ENCODE data around the gene BOD1.

DNA sequence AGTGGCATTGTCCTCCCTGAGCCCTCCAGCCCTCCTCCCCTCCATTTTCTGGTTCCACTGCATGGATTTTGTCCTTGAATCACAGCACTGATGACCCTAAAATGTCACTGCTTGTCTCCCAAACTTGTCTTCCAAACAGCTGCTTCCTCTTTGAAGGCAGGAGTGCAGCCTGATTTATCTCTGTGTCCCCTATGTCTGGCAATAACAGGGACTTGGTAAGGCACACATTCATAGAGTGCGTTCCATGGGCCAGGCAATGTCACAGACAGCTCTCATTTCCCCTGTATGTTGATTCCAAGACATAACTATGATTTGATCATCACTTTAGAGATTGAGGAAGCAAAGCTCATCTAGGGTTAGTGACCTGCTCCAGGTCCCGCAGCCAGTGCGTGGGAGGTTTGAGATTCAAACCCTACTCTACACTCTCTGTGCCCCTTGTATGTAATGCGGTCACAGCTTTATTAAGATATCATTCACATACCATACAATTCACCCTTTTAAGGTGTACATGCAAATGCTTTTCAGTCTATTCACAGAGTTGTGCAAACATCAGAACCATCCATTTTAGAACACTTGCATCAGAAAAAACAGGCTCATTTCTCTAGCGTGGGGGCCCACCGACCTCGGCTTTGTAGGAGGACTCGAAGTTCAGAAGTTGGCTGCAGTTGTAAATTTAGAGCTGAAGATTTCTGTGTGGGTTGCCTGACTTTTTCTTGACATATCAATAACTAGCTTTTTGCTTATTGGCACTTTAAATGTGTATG, 28.4 kb upstream of the BOD1 start:
- TF ChIP-seq, protein P1, sequence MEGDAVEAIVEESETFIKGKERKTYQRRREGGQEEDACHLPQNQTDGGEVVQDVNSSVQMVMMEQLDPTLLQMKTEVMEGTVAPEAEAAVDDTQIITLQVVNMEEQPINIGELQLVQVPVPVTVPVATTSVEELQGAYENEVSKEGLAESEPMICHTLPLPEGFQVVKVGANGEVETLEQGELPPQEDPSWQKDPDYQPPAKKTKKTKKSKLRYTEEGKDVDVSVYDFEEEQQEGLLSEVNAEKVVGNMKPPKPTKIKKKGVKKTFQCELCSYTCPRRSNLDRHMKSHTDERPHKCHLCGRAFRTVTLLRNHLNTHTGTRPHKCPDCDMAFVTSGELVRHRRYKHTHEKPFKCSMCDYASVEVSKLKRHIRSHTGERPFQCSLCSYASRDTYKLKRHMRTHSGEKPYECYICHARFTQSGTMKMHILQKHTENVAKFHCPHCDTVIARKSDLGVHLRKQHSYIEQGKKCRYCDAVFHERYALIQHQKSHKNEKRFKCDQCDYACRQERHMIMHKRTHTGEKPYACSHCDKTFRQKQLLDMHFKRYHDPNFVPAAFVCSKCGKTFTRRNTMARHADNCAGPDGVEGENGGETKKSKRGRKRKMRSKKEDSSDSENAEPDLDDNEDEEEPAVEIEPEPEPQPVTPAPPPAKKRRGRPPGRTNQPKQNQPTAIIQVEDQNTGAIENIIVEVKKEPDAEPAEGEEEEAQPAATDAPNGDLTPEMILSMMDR (IDR thresholded peaks at IDR 0.05), result no peak
- TF ChIP-seq POLR2A (IDR thresholded peaks at IDR 0.05; ENCODE audit: low read depth) (no peak), POLR2AphosphoS5 (IDR thresholded peaks at IDR 0.05) (no peak), EP300 (IDR thresholded peaks at IDR 0.05) (no peak)
